ENCODE data around the gene SPATA31C2. TPM values are rescaled to one million over a fixed set of nuclear protein-coding genes. Genes with fewer than 3 reads are reported as not detected.

SPATA31C2 gene
- total RNA-seq, 1 experiment from 2014 or later = 0.04 TPM

DNA sequence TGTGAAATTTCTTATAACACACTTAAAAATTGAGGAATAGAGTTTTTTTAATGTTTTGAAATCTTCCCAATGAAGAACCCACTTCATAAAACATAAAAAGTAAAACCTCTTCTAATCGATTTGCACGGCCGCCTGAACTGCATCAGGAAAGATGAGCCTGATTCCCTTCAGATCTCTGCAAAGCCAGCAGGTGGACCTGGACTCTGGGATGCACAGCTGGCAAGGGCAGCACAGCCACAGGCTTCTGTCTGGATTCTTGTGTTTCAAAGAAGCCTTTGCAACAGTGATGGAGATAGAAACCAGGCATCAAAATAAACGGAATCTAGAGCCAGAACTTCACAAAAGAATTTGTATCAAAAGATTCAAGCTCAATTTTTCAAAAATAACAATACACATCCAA lies 36.0 kb upstream of the SPATA31C2 start:
- Mint-ChIP-seq H3K4me1 (peaks cover 19% of the 10 kb centered on the region), H3K36me3 (no peaks in the 10 kb centered on the region), H3K4me3 (no peak overlapping the region), H3K27me3 (ENCODE audit: low read depth) (peaks cover 5% of the 10 kb centered on the region; the same call in 1 of the 2 replicates), H3K9me3 (peaks cover 9% of the 10 kb centered on the region), H3K27ac (no peak overlapping the region)
- ChIA-PET CTCF (no interaction called here), POLR2A (no interaction called here)
- ATAC-seq (no peak), DNase-seq (ENCODE audit: low spot score) (no peak)
- no peak for TF ChIP-seq ESRRA (CRISPR knock-in tag; IDR thresholded peaks at IDR 0.05; ENCODE audit: borderline replicate concordance)
- no peak for TF ChIP-seq ZNF263 (CRISPR knock-in tag; IDR thresholded peaks at IDR 0.05; ENCODE audit: low read depth)
- TF ChIP-seq NFYB (CRISPR knock-in tag; conservative IDR thresholded peaks at IDR 0.05; ENCODE audit: low read depth) = no peak
- no peak for TF ChIP-seq JAZF1 (CRISPR knock-in tag; IDR thresholded peaks at IDR 0.05)
- TF ChIP-seq FOXP1 (CRISPR knock-in tag; IDR thresholded peaks at IDR 0.05; ENCODE audit: borderline replicate concordance) = no peak
- TF ChIP-seq HMGA2 (CRISPR knock-in tag; IDR thresholded peaks at IDR 0.05) = no peak
- TF ChIP-seq, protein P1, sequence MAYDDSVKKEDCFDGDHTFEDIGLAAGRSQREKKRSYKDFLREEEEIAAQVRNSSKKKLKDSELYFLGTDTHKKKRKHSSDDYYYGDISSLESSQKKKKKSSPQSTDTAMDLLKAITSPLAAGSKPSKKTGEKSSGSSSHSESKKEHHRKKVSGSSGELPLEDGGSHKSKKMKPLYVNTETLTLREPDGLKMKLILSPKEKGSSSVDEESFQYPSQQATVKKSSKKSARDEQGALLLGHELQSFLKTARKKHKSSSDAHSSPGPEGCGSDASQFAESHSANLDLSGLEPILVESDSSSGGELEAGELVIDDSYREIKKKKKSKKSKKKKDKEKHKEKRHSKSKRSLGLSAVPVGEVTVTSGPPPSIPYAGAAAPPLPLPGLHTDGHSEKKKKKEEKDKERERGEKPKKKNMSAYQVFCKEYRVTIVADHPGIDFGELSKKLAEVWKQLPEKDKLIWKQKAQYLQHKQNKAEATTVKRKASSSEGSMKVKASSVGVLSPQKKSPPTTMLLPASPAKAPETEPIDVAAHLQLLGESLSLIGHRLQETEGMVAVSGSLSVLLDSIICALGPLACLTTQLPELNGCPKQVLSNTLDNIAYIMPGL (CRISPR knock-in tag; IDR thresholded peaks at IDR 0.05) = no peak
- TF ChIP-seq, protein P2, sequence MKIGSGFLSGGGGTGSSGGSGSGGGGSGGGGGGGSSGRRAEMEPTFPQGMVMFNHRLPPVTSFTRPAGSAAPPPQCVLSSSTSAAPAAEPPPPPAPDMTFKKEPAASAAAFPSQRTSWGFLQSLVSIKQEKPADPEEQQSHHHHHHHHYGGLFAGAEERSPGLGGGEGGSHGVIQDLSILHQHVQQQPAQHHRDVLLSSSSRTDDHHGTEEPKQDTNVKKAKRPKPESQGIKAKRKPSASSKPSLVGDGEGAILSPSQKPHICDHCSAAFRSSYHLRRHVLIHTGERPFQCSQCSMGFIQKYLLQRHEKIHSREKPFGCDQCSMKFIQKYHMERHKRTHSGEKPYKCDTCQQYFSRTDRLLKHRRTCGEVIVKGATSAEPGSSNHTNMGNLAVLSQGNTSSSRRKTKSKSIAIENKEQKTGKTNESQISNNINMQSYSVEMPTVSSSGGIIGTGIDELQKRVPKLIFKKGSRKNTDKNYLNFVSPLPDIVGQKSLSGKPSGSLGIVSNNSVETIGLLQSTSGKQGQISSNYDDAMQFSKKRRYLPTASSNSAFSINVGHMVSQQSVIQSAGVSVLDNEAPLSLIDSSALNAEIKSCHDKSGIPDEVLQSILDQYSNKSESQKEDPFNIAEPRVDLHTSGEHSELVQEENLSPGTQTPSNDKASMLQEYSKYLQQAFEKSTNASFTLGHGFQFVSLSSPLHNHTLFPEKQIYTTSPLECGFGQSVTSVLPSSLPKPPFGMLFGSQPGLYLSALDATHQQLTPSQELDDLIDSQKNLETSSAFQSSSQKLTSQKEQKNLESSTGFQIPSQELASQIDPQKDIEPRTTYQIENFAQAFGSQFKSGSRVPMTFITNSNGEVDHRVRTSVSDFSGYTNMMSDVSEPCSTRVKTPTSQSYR (CRISPR knock-in tag; IDR thresholded peaks at IDR 0.05) = no peak
- no peak for TF ChIP-seq FOXK1 (CRISPR knock-in tag; IDR thresholded peaks at IDR 0.05)
- no peak for TF ChIP-seq ZNF219 (CRISPR knock-in tag; IDR thresholded peaks at IDR 0.05; ENCODE audit: borderline replicate concordance)
- TF ChIP-seq, protein P3, sequence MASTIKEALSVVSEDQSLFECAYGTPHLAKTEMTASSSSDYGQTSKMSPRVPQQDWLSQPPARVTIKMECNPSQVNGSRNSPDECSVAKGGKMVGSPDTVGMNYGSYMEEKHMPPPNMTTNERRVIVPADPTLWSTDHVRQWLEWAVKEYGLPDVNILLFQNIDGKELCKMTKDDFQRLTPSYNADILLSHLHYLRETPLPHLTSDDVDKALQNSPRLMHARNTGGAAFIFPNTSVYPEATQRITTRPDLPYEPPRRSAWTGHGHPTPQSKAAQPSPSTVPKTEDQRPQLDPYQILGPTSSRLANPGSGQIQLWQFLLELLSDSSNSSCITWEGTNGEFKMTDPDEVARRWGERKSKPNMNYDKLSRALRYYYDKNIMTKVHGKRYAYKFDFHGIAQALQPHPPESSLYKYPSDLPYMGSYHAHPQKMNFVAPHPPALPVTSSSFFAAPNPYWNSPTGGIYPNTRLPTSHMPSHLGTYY (CRISPR knock-in tag; IDR thresholded peaks at IDR 0.05) = no peak
- no peak for TF ChIP-seq ZNF138 (CRISPR knock-in tag; conservative IDR thresholded peaks at IDR 0.05)
- TF ChIP-seq, protein P4, sequence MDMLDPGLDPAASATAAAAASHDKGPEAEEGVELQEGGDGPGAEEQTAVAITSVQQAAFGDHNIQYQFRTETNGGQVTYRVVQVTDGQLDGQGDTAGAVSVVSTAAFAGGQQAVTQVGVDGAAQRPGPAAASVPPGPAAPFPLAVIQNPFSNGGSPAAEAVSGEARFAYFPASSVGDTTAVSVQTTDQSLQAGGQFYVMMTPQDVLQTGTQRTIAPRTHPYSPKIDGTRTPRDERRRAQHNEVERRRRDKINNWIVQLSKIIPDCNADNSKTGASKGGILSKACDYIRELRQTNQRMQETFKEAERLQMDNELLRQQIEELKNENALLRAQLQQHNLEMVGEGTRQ (CRISPR knock-in tag; IDR thresholded peaks at IDR 0.05) = no peak
- TF ChIP-seq, protein P5, sequence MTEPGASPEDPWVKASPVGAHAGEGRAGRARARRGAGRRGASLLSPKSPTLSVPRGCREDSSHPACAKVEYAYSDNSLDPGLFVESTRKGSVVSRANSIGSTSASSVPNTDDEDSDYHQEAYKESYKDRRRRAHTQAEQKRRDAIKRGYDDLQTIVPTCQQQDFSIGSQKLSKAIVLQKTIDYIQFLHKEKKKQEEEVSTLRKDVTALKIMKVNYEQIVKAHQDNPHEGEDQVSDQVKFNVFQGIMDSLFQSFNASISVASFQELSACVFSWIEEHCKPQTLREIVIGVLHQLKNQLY (CRISPR knock-in tag; IDR thresholded peaks at IDR 0.05) = no peak
- TF ChIP-seq, protein P6, sequence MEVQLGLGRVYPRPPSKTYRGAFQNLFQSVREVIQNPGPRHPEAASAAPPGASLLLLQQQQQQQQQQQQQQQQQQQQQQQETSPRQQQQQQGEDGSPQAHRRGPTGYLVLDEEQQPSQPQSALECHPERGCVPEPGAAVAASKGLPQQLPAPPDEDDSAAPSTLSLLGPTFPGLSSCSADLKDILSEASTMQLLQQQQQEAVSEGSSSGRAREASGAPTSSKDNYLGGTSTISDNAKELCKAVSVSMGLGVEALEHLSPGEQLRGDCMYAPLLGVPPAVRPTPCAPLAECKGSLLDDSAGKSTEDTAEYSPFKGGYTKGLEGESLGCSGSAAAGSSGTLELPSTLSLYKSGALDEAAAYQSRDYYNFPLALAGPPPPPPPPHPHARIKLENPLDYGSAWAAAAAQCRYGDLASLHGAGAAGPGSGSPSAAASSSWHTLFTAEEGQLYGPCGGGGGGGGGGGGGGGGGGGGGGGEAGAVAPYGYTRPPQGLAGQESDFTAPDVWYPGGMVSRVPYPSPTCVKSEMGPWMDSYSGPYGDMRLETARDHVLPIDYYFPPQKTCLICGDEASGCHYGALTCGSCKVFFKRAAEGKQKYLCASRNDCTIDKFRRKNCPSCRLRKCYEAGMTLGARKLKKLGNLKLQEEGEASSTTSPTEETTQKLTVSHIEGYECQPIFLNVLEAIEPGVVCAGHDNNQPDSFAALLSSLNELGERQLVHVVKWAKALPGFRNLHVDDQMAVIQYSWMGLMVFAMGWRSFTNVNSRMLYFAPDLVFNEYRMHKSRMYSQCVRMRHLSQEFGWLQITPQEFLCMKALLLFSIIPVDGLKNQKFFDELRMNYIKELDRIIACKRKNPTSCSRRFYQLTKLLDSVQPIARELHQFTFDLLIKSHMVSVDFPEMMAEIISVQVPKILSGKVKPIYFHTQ (CRISPR knock-in tag; IDR thresholded peaks at IDR 0.05) = no peak

Measured in WTC11 (cell line).